IPS-15b (cell line): ENCODE measurements around the gene TXLNB.

ENCODE experiments used
- H3K27me3 ChIP-seq: one replicate; pipeline ENCODE4 v1.6.1; 2013; ENCODE audit warnings: low read length; ENCODE audit not compliant: control insufficient read depth, insufficient read depth
- H3K36me3 ChIP-seq: one replicate; pipeline ENCODE4 v1.6.1; 2013; ENCODE audit warnings: low read length; ENCODE audit not compliant: control insufficient read depth, insufficient read depth
- H3K4me1 ChIP-seq: one replicate; pipeline ENCODE4 v1.6.1; 2013; ENCODE audit warnings: mild to moderate bottlenecking, low read length; ENCODE audit not compliant: control insufficient read depth, insufficient read depth
- H3K4me3 ChIP-seq: one replicate; pipeline ENCODE4 v1.5.1; 2013; ENCODE audit warnings: low read depth, low read length
- H3K9ac ChIP-seq: one replicate; pipeline ENCODE4 v1.6.1; 2013; ENCODE audit warnings: low read depth, mild to moderate bottlenecking, low read length
- H3K9me3 ChIP-seq: one replicate; pipeline ENCODE4 v1.6.1; 2013; ENCODE audit warnings: mild to moderate bottlenecking, low read length; ENCODE audit not compliant: control insufficient read depth, insufficient read depth

Gene TXLNB

DNA sequence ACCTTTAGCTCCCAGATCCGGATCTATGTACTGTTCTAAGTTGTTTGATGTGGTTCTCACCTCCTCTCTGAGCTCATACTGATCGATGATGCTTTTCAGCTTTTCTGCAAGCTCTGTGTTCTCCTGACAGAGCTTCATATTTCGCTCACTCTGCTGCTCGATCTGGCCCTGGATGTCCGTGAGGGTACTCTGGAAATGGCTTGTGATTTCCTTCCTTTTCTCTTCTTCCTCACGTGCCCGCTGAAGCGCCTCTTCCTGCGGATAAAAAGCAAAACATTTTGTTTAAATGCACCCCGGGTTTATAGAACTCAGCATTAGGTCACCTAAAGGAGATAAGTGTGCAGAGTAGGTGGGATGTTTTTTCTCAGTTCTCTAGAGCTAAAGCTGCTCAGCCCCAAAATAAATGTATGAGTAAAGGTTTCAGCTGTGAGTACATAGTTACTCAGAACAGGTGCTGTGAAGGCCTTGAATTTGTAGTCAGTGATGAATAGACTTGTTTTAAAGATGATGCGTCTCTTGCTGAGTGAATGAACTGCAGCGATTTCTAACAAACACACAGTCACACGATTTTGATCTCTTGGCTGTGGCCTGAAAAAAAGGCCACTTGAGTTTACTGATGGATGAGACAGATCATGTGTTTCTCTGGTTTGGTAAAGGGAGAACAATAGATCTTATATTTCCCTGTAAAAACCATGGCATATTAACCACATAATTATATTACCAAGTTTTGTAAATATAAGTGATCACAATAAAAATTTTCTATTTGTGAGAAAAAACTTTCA, 29.1 kb downstream of the TXLNB start:
- Histone ChIP-seq H3K27me3 (no peaks in the 10 kb centered on the region), H3K4me1 (no peaks in the 10 kb centered on the region), H3K9ac (no peak overlapping the region), H3K36me3 (no peaks in the 10 kb centered on the region), H3K4me3 (no peak overlapping the region), H3K9me3 (no peaks in the 10 kb centered on the region)

DNA sequence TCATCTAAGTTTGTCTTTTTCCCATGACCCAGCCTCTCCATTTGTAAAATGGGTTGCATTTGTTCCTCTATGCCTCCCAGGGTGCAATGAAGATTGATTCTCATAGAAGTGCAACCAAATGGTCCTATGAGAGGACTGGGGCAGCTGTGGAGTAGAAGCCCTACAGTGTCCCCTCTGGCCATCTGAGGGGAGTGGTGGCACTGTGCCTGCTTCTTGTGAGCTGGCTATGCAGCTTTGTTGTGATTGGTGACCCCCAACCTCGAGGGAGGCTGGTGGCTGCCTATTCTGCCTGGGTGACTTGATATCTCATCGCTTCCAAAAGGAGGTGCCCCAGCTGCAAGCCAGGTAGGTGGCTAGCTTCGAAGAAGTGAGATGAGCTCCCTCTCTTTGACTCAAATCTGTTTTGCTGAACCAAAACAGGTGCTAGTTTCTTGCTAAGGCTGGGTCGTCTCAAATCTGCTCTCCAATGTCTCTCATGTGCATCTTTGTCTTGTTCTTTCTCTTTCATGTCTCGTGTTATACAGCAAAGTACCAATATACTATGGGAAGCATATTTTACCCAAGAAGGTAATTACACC, 33.9 kb downstream of the TXLNB start:
- no peak overlapping the region for H3K9ac ChIP-seq
- no peaks in the 10 kb centered on the region for H3K4me1 ChIP-seq
- H3K36me3 ChIP-seq = no peaks in the 10 kb centered on the region
- no peaks in the 10 kb centered on the region for H3K9me3 ChIP-seq
- no peak overlapping the region for H3K4me3 ChIP-seq
- H3K27me3 ChIP-seq = no peaks in the 10 kb centered on the region

- Histone ChIP-seq H3K27me3 (no peaks in the 10 kb centered on the region), H3K4me1 (no peaks in the 10 kb centered on the region), H3K9me3 (no peaks in the 10 kb centered on the region), H3K4me3 (no peak overlapping the region), H3K36me3 (no peaks in the 10 kb centered on the region), H3K9ac (no peak overlapping the region)
Measured at GRCh38 chr6:139257291-139257690, 34.5 kb downstream of the TXLNB start.

- Histone ChIP-seq H3K27me3 (no peaks in the 10 kb centered on the region), H3K9me3 (no peaks in the 10 kb centered on the region), H3K36me3 (no peaks in the 10 kb centered on the region), H3K4me1 (no peaks in the 10 kb centered on the region), H3K9ac (no peak overlapping the region), H3K4me3 (no peak overlapping the region)
Measured at GRCh38 chr6:139256087-139256486, 35.7 kb downstream of the TXLNB start.

DNA sequence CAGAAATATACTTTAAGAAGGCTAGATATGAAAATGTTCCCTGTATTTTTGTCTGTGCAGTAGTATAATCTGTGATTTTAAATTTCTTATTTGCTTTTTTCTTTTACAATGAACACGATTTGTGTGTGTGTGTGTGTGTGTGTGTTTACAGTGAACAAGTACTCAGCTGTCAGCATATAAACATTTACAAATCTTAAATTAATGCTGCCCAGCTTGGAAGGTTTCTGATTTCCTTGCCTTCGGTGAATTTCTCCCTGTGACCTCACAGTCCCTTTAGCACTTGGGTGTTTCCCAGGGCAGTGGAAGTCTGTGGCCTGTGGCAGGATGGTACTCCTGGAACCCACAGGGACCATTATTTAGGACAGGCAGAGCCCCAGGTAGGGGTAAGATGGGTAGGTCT, 37.6 kb downstream of the TXLNB start:
- Histone ChIP-seq H3K4me3 (no peak overlapping the region), H3K4me1 (no peaks in the 10 kb centered on the region), H3K9me3 (no peaks in the 10 kb centered on the region), H3K27me3 (no peaks in the 10 kb centered on the region), H3K9ac (no peak overlapping the region), H3K36me3 (no peaks in the 10 kb centered on the region)

DNA sequence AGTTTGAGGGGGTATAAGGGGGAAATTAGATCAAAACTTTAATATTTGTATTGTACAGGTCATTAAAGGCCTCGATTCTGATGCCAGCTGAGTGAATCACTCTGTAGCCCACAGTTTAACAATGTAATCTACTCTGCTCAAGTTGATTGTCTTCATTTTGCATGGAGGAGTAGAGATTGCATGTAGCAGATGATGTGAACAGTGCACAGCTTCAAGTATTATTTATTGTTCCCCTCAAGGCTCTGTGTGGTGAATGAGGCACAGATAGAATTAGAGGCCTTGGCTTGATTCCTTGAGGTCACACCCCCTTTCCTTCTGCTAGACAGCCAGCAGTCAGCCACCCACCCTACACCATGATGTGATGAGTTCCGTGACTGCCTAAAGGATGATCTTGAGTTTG, 38.1 kb downstream of the TXLNB start:
- Histone ChIP-seq H3K9me3 (no peaks in the 10 kb centered on the region), H3K27me3 (no peaks in the 10 kb centered on the region), H3K36me3 (no peaks in the 10 kb centered on the region), H3K4me3 (no peak overlapping the region), H3K4me1 (no peaks in the 10 kb centered on the region), H3K9ac (no peak overlapping the region)

DNA sequence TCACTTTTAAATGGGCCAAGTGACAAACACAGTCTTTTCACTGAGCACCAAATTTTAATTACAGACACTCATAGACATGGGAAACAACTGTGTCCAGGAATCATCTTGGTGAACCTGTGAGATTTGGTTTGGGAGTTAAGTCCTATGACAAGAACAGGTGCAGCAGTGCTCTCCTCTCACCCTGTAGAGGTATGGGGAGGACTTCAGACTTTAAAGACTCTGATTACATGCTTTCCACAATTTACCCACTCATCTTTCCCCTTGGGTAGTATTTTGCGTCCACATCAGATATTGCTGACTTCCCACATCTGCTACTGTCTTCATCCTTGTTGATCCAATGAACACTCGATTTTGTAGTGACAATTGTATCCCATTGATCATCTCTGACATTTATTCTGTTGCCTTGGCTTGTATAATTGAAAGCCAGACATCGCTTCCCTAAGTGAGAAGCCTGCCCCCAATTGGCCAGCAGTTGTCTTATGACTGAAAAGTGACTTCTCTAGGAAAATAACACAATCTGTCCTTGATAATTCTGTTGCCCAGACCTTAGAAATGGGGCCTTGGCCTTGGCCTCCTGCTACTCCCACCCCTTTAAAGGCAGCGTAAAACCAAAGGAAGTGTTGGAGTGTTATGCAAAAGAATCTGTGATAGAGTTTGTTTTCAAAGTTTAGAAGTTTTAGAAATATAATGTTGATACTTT, 40.0 kb downstream of the TXLNB start:
- Histone ChIP-seq H3K4me1 (no peaks in the 10 kb centered on the region), H3K9me3 (no peaks in the 10 kb centered on the region), H3K27me3 (no peaks in the 10 kb centered on the region), H3K4me3 (no peak overlapping the region), H3K9ac (no peak overlapping the region), H3K36me3 (no peaks in the 10 kb centered on the region)

- no peaks in the 10 kb centered on the region for H3K36me3 ChIP-seq
- H3K9me3 ChIP-seq = no peaks in the 10 kb centered on the region
- no peak overlapping the region for H3K9ac ChIP-seq
- no peaks in the 10 kb centered on the region for H3K27me3 ChIP-seq
- H3K4me1 ChIP-seq = no peaks in the 10 kb centered on the region
- H3K4me3 ChIP-seq = no peak overlapping the region
Measured at GRCh38 chr6:139251045-139251690, 40.6 kb downstream of the TXLNB start.

GRCh38 chr6:139250296-139251044, 41.3 kb downstream of the TXLNB start:
- no peak overlapping the region for H3K4me3 ChIP-seq
- no peak overlapping the region for H3K9ac ChIP-seq
- no peaks in the 10 kb centered on the region for H3K36me3 ChIP-seq
- no peaks in the 10 kb centered on the region for H3K27me3 ChIP-seq
- no peaks in the 10 kb centered on the region for H3K9me3 ChIP-seq
- no peaks in the 10 kb centered on the region for H3K4me1 ChIP-seq

DNA sequence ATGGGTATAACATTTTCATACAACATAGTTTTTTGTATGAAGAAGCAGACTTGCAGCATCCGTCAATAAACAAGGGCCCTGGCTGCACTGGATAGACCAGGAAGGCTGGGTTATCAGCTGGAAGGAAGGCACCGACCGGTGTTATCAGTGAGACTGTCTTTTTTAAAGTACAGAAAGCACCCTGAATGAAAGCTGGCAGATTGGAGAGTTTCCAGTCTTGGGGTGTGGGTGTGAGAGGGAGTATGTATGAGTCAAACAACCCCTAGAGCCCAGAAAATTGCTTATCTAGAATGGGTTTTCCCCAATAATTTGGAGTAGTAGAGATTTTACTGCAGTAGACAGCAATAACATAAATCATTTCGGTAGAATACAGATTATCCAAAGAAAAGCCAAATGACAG, 42.4 kb downstream of the TXLNB start:
- Histone ChIP-seq H3K9me3 (no peaks in the 10 kb centered on the region), H3K4me3 (no peak overlapping the region), H3K27me3 (no peaks in the 10 kb centered on the region), H3K4me1 (no peaks in the 10 kb centered on the region), H3K9ac (no peak overlapping the region), H3K36me3 (no peaks in the 10 kb centered on the region)

DNA sequence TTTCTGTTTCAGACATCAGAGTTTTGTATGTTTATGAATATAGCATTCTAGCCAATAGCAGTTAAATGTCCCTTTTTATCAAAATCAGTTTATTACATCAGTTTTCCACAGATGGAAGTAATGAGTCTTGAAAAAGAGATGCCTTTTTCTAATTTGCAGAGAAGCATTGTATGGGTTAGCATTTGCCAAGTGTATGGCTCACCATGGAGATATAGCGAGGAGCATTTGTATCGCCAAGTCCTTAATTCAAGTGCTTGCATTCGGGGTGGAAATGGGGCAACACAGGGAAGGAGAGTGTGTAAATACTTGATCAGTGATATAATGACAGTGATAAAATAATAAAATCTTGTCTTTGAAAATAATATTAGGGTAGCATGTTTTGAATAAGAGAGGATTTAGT, 42.9 kb downstream of the TXLNB start:
- H3K9ac ChIP-seq = no peak overlapping the region
- H3K4me1 ChIP-seq = no peaks in the 10 kb centered on the region
- no peak overlapping the region for H3K4me3 ChIP-seq
- no peaks in the 10 kb centered on the region for H3K36me3 ChIP-seq
- H3K27me3 ChIP-seq = no peaks in the 10 kb centered on the region
- H3K9me3 ChIP-seq = no peaks in the 10 kb centered on the region
